Type B pancreatic cell (in vitro differentiated cells): ENCODE measurements around the gene TATDN3. TPM values are rescaled to one million over a fixed set of nuclear protein-coding genes. Genes with fewer than 3 reads are reported as not detected.
"Not testable (repeated sequence)": the region's sequence is repeated elsewhere in the genome, so short reads cannot be mapped to it uniquely, and the experiment has no call there.

ENCODE experiments used
- DNase-seq: peaks from one replicate; pipeline ENCODE4 v3.0.0; 2021; ENCODE audit warnings: mixed read lengths; ENCODE audit not compliant: unreplicated experiment; ENCODE audit errors: extremely low spot score
- H3K27ac Mint-ChIP-seq: 2 replicates; pipeline ENCODE4 v1.8.0; 2021; ENCODE audit warnings: mild to moderate bottlenecking, mixed read lengths
- H3K27me3 Mint-ChIP-seq: 2 replicates; pipeline ENCODE4 v1.8.0; 2021; ENCODE audit warnings: mixed read lengths
- H3K36me3 Mint-ChIP-seq: 2 replicates; pipeline ENCODE4 v1.8.0; 2021; ENCODE audit warnings: mixed read lengths
- H3K4me1 Mint-ChIP-seq: one replicate; pipeline ENCODE4 v1.8.0; 2021; ENCODE audit warnings: mixed read lengths; ENCODE audit not compliant: unreplicated experiment
- H3K4me3 Mint-ChIP-seq: 2 replicates; pipeline ENCODE4 v1.8.0; 2021; ENCODE audit warnings: mild to moderate bottlenecking, mixed read lengths
- H3K9me3 Mint-ChIP-seq: 2 replicates; pipeline ENCODE4 v1.8.0; 2021; ENCODE audit warnings: mixed read lengths
- CTCF ChIP-seq: fragments of 200-600 bp; sonication (generic); conservative IDR thresholded peaks from 2 replicates; pipeline ENCODE4 v1.5.0; 2021; ENCODE audit warnings: antibody characterized with exemption, mild to moderate bottlenecking
- total RNA-seq: library from RNA; stranded (reverse); gene quantifications from 2 replicates; pipeline ENCODE4 v1.2.1, GENCODE V29; 2021; ENCODE audit warnings: low replicate concordance

Gene TATDN3
- total RNA-seq, 1 donor from 2014 or later: 13.8 TPM

GRCh38 chr1:212759683-212760082 is 32.0 kb upstream of the TATDN3 start:
- Mint-ChIP-seq H3K27me3 (no peaks in the 10 kb centered on the region), H3K4me3 (no peak overlapping the region), H3K36me3 (peaks cover 23% of the 10 kb centered on the region), H3K9me3 (no peaks in the 10 kb centered on the region), H3K27ac (no peak overlapping the region), H3K4me1 (no peaks in the 10 kb centered on the region)
- no peak for DNase-seq
- no peak for TF ChIP-seq CTCF

GRCh38 chr1:212760126-212760823 is 31.4 kb upstream of the TATDN3 start:
- H3K36me3 Mint-ChIP-seq: peaks cover 29% of the 10 kb centered on the region
- DNase-seq: no peak
- H3K4me3 Mint-ChIP-seq: no peak overlapping the region
- no peaks in the 10 kb centered on the region for H3K9me3 Mint-ChIP-seq
- no peak overlapping the region for H3K27ac Mint-ChIP-seq
- H3K4me1 Mint-ChIP-seq: no peaks in the 10 kb centered on the region
- H3K27me3 Mint-ChIP-seq: no peaks in the 10 kb centered on the region
- peak; percentile 21 for TF ChIP-seq CTCF

- no peak for TF ChIP-seq CTCF
- H3K27ac Mint-ChIP-seq: no peak overlapping the region
- no peaks in the 10 kb centered on the region for H3K27me3 Mint-ChIP-seq
- no peak overlapping the region for H3K4me3 Mint-ChIP-seq
- peaks cover 42% of the 10 kb centered on the region for H3K36me3 Mint-ChIP-seq
- peaks cover 4% of the 10 kb centered on the region for H3K9me3 Mint-ChIP-seq
- no peaks in the 10 kb centered on the region for H3K4me1 Mint-ChIP-seq
- no peak for DNase-seq
Measured at GRCh38 chr1:212762234-212762633, 29.5 kb upstream of the TATDN3 start.

GRCh38 chr1:212762839-212763238 is 28.9 kb upstream of the TATDN3 start:
- no peak for TF ChIP-seq CTCF
- no peaks in the 10 kb centered on the region for H3K4me1 Mint-ChIP-seq
- peaks cover 4% of the 10 kb centered on the region for H3K9me3 Mint-ChIP-seq
- peaks cover 48% of the 10 kb centered on the region for H3K36me3 Mint-ChIP-seq
- no peak overlapping the region for H3K27ac Mint-ChIP-seq
- H3K27me3 Mint-ChIP-seq: no peaks in the 10 kb centered on the region
- no peak for DNase-seq
- H3K4me3 Mint-ChIP-seq: no peak overlapping the region

- H3K27ac Mint-ChIP-seq, H3K4me3 Mint-ChIP-seq, H3K4me1 Mint-ChIP-seq, H3K27me3 Mint-ChIP-seq, DNase-seq: not testable (repeated sequence)
- Mint-ChIP-seq H3K36me3 (peaks cover 61% of the 10 kb centered on the region), H3K9me3 (peaks cover 18% of the 10 kb centered on the region)
Measured at GRCh38 chr1:212764718-212765281, 26.9 kb upstream of the TATDN3 start.

GRCh38 chr1:212766825-212767224 is 24.9 kb upstream of the TATDN3 start:
- not testable (repeated sequence) for H3K27ac Mint-ChIP-seq, DNase-seq, H3K27me3 Mint-ChIP-seq, H3K4me1 Mint-ChIP-seq, H3K4me3 Mint-ChIP-seq
- Mint-ChIP-seq H3K36me3 (peaks cover 73% of the 10 kb centered on the region), H3K9me3 (peaks cover 25% of the 10 kb centered on the region)
